GM19025 (cell line): ENCODE measurements around the gene RANBP3.

Experiments used
- ATAC-seq: cut with Tn5 transposase; IDR thresholded peaks from one replicate; pipeline ENCODE4 v1.9.1; 2021; ENCODE audit warnings: mild to moderate bottlenecking, low read depth, moderate library complexity; ENCODE audit not compliant: unreplicated experiment

Gene RANBP3

DNA sequence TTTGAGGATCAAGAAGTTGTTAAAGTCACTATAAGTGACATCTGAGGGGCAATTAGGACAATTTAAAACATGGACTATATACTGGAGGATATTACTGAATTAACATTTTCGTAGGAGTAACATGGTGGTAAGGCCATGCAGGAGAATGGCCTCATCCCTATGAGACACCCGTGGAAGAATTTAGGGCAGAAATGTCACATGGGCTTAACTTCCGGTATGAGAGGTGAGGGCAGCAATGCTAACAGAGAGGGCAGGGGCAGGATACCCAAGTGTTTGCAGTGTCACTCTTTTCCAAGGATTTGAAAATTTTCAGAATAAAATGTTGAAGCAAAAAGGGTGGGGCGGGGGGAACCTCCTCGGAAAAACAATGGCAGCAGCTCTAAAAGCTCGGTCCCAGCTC lies 23.6 kb downstream of the RANBP3 start:
- no peak for ATAC-seq

- ATAC-seq, result no peak
Observed at GRCh38 chr19:5953680-5954213, 24.2 kb downstream of the RANBP3 start.

DNA sequence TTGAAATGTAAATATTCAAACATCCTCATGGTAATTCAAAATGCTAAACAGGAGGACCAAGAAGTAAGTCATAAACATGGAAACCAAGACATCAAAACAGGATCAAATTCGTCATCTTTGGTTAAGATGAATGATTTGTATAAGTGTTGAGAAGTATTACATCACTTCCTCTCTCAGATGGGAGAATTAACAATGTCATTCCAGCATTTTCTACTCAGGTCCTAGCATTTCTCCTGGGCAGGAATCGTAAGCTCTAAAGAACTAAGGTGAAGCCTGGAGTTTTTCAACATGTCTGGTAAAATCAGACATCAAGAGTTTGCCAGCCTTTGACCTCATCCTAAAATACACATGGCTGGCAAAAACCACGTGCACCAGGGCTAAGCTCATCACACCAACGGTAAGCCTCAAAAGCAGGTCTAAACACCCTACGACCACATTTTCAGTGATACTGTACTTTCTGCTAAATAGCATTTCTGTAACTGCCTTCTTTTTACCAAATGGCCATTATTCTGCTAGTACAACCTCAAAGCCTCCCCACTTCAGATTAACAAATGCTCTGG lies 24.8 kb downstream of the RANBP3 start:
- no peak for ATAC-seq

DNA sequence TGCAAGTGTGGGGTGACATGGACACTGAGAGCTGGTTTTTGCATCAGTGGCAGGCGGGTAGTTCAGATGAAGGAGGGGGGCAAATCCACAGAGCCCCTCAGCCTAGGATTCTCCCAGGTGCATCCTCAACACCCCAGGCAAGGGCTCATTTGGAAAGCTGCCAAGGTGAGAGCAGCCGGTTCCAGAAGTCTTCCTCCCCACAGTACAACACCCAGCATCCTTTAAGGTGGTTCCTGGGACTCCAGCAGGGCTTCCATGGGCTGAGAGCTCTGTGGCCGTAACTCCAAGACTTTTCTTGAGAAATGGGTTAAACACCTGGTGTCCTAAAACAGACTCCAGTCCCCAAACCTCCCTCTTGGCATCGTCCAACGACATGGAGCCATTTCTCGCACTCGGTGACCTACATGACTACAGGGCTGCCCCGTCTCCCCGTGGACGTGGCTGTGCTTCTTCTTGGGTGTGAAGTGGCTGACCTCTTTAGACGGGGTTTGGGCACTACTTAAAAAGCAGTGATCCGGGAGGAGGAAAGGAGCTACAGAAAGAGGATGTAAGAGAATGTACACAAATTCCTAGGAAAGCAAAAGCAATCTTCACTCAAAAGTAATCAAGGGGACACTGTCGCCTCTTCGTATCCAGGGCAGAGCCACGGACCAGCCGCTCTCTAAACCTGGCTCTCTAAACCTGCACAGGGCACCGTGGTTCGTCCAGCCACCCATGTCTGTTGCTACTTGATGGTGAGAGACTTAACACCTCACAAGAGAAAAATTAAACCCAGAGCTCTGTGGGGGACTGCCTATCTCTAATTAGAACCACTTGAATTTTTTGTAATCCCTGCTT lies 25.5 kb downstream of the RANBP3 start:
- ATAC-seq, result no peak

GRCh38 chr19:5951338-5951861 lies 26.5 kb downstream of the RANBP3 start:
- no peak for ATAC-seq

GRCh38 chr19:5950741-5951140 lies 27.2 kb downstream of the RANBP3 start:
- ATAC-seq, result no peak

DNA sequence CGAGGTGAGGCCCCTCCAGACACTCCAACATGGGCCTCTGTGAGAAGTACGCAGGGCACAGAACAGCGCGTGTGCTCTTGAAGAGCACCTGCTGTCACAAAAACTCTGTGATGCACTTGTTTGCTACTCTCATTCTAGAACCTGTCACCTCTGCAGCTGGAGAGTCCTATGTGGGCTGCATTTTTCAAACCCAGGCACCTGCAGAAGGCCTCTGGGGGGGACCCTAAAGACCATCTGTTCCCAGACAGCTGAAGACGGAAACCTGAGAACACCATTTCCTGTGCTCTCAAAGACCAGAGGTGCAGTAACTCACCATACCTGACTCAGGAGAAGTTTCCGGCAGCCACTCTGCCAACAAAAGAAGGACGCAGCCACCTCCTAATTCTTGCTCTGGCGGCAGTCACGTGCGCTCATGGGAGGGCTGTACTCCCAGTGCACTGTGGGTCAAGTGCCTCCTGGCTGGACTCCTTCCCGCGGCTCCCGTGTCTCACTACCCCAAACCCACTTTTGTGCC lies 28.1 kb downstream of the RANBP3 start:
- no peak for ATAC-seq

DNA sequence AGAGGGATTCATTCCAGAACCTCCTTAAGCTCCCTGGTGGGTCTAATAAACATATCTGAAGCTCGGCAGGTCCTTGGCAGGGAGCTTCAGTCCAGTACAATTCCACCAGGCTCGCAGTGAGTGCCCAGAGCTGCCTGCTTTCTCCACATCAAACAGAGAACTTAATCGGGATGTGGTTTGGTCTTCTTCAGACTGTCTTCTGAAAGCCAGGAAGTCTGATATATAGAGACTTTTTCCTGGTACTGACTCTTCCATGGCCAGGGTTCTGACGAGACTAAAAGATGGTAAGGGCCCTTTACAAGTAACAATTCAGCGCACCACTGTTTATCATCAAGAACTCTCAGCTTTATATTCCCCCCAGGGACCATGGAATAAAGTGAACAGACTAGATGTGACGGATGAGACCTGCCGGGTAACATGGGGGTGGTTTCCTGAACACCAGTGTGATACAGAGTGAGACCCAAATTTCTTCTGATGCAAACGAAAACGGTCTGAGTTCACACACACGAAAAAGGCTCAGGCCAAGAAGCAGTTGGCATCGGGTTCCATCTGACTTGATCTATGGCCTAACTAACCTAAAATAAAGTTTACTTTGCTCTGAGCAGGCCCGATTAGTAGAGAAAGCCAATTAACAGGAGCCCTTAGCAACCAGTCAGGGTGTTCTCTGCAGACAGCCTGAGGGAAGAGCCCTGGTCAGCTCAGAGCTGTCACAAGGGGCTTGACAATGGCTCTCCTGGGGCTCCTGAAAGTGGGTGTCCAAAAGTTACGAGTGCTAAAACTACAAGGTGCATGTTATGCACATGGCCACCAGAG lies 29.0 kb downstream of the RANBP3 start:
- no peak for ATAC-seq

DNA sequence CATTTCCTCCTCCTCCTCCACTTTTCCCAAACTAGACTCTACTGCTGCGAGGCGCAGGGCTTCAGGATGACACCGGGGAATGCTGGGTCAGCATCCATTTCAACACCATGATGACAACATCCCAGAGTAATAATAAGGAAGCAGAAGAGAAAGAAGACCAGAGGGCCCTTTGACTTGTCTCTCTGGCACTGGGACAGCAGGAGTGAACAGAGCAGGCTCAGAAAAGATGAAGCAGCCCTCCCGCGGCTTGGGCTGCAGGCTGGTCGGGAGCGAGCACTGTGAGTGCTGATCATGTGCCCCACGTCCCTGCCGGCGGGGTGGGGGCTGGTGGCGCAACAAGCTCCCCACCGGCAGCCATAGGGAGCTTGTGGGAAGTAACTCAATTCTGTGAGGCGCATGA lies 30.5 kb downstream of the RANBP3 start:
- no peak for ATAC-seq

DNA sequence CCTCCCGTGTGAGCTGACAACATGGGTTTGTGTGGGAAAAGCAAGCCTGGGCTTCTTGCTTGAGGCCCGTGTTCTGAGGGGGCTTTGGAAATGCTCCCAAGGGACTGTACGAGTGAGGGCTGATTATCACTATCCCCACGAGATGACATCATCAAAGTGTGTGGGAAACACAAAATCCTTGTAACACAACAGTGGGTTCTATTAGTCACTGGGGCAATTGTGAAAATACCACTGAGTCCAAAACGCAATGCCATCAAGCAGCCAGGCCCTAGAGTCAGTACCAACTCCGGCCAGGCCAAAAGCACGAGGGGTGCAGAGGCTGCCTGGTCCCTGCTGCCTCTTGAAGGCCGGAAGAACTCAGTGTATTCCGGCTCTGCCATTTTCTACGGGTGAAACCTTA lies 34.3 kb downstream of the RANBP3 start:
- ATAC-seq, result no peak

GRCh38 chr19:5943045-5943444 lies 34.9 kb downstream of the RANBP3 start:
- ATAC-seq, result no peak

DNA sequence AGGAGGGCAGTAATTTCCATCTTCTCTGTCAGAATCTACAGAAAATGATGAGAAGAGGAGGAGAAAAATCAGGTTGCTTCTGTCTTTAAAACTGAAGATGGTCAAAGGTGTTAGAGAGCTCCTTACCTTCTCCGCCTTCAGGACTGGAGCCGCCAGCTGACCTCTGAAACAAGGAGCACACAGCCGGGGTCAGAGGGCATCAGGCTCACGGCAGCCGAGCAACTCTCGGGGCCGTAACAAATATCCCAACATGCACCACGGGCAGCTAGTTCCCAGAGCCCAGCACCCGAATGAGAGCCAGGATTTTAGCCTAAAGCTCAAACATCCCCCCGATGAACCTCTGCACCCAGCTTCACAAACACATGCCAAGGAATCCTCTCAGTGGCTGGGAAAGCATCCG lies 36.3 kb downstream of the RANBP3 start:
- no peak for ATAC-seq

DNA sequence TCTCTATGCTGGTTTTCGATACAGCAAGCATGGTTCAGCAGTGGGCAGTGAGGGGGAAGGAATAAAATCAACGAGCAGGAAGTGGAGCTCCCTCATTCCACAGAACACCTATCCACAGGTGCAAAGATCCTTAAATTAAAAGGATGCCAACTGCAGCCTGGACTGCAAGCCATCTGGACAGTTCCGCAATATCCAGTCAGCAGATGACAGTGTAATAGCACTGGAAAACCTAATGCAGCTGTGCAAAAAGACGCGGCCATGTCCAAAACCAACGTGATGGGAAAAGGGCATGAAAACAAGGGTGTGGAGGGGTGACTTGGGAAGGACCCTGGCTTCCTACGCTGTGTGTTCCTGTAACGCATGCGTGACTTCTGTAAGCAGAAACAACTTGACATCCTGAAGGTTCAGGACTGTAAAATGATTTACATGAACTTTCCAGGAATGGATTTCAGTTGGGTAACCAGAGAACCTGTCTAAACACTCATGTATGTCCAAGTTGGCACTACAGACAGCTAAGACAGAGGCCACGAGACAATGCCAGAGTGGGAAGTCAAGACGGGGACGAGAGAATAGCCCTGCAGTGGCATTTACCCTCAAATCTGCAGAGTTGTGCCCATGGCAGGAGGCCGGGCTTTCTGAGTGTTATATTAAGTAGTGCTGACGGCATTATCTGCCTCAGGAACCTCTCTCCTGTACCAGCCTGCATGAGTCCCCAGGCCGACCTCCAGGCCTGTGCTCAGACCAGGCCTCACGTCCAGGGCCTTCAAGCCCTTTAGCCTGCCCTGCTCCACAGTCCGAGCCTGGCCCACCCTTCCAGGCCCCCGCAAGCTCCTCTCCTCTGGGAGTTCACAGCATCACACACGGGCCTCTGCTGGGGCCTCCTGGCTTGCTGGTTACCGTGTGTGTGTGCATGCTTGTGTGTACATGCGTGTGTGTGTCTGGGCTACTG lies 37.4 kb downstream of the RANBP3 start:
- ATAC-seq, result no peak

DNA sequence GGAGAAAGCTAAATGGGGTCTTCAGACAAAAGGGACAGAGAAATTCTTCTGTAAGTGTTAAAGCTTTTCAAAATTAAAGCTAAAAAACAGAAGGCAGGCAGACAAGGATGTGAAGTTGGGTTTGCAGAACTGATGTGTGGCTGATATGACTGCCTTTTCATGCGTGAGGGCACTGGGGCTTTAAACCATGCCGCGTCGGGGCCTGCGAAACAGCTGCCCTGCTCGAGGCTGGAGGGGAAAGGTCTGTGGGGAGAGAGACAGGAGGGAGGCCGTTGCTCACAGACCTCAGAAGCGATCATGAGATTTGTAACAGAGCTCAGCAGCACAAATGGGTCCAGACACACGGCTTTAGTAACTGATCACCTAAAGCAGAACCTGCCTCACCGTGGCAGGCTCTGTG lies 40.4 kb downstream of the RANBP3 start:
- ATAC-seq, result no peak

GRCh38 chr19:5936292-5936592 lies 41.7 kb downstream of the RANBP3 start:
- no peak for ATAC-seq

DNA sequence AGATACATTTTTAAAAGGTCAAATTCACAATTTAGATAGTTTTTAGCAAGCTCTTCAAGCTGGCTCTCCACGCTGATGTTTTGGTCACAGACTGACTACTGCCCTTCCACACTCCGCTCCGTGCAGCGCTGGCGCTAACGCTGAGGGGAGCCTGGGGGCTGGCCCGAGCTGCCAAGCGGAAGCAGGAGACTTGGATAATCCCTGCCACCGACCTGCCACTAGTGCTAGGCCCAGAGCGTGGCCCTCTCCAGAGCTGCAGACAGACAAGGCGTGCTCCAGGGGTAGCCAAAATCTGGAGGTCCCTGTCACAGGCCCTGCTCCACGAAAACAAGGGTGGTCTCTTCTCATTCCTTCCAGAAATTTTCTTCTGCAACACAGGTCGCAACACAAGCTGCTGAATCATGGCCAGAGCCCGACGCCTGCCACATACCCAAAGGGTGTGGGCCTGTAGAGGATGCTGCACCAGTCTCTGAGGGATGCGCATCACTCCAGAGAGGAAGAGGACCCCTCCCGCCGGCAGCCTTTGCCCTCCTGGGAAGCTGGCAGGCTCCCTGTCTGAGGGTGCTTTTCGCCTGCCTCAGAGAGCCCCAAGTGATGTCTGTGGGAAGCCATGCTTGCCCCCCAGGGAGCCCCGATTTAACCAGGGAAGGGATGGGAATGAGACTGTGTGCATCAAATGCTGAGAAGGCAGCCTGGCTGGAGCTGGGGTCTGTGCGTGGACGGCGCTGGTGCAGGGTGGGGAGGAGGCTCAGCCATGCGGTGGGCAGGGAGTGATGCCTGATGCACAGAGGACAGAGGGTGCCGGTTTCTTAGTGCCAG lies 42.3 kb downstream of the RANBP3 start:
- ATAC-seq, result no peak

DNA sequence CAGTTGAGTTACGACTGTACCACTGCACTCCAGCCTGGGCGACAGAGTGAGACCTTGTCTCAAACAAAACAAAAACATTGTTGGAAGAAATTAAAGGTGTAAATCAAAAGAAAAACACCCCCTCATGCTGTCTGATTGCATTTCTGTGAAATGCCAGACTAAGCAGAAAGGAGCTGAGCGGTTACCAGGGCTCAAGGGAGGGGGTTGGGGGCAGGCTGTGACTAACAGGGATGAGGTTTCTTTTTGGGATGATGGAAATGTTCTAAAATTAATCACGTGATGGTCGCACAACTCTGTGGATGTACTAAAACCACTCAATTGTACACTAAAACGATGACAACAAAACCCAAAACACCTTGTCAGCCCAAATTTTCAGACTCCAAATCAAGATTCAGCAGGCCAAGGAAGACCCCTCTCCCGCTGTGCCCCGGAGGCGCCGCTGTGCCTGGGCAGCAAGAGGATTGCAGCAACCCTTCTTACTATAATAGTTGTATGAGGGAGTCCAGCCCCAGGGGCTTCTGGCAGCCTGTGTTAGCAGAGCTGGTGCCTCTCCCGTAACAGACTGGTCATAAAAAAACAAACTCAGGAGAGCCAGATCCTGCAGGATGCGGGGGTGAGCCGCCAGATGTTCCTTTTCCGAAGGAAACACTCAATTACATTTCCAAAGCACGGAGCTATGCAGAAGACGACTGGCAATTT lies 43.0 kb downstream of the RANBP3 start:
- no peak for ATAC-seq

DNA sequence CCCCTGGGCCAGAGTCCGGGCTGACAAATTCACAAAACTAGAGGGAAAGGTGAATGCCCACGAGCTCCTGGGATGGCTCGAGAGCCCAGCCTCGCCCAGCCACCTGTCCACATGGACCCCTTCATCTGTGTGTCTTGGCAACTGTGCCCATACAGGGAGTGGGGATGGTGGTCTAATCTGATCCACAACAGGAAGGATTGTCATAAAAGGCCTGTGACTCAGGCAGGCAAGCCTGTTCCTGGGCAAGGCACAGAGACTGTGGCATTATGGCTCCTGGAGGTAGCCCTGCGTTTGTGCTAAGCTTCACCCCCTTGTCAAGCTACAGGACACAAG lies 43.9 kb downstream of the RANBP3 start:
- ATAC-seq, result no peak
